ENCODE data around the gene MTCL1.

The MTCL1 gene

DNA sequence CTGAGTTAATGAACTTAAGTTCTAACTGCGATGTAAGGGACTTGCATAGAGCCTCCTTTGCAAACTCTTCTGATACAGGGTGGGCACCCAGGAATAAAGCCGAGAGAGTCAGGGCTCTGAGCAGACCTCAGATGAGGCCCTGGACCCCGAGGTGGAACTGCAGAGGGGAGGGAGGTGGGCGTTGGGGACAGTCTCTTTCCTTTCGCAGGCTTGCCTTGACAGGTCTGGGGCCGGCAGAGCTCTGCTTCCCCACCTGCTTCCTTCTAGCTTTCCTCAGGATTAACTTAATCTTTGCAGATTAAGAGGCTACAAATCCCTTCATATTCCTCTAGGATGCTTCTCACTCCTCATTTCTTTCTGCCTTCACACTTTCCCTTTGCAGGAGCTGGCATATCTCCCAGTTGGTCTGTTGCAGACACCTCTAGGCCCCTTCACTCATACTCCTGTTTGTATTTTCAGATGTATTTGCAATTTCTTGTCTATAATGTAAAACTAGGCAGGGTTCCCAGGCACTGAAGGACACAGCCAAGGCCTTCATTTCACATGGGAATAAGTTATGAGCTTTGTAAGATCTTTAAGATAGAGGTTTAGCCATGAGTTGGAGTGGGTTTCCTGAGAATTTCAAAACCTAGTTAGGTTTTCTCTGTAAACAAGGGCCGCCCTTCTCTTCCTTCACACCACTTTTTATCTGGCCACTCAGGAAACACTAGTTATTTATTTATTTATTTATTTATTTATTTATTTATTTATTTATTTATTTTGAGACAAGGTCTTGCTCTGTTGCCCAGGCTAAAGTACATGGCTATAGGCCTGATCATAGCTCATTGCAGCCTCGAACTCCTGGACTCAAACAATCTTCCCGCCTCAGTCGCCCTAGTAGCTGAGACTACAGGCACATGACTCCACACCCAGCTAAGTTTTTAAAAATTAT is 70.9 kb downstream of the MTCL1 start:
- DNase-seq, result no peak

DNA sequence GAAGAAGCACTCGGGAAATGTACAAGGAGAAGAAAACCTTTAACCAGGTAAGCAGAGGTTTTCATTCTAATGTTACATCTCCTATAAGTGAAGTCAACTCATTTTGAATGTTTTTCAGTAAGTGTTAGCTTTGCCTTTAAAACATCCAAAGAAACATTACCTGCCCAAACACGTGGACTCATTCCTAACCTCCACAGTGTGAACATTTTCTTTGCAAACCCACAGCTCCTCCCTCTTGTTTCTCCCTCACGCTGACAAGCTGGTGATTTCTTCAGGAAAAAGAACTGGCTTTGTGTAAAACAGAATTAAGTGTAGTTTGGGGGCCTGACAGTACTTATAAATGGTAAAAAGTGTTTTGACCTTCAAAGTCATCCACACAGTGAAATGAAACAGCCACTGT is 72.5 kb downstream of the MTCL1 start:
- no peak for DNase-seq

DNA sequence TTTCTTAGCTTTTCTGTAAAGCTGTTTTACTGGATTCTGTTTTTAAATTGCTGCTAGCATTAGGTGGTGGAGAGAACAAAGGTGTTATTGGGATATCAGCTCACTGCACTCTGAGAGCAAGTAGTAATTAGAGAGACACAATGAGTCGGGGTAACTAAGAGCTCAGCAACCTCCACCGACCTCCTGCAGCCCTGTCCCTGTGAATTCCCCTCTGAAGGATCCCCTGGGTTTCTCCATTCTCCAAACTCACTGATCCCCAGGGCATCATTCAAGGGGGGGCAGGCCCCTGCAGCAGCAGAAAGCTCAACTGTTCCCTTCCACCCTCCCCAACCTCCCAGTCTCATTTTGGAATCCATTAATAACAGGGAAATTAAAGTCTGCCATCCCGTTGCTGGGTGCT is 73.0 kb downstream of the MTCL1 start:
- DNase-seq, result no peak

DNA sequence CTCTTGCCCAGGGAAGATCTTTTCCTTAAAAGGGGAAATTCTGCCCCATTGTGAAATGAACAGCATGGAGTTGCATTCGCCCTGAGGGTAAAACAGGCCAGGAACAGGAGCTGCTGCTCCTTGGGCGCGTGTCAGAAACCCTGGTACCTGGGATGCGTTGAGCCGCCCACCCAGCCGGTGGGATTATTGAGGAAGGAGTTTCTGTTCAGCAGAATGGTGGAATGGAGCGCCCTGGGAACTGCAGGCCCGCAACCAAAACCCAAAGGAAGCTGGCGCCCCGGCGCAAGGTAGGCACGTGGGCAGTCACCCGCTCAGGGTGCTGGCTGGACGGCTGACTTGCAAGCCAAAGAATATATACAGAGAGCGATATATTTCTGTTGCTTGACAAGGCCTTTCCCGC is 73.5 kb downstream of the MTCL1 start:
- DNase-seq, result no peak

DNA sequence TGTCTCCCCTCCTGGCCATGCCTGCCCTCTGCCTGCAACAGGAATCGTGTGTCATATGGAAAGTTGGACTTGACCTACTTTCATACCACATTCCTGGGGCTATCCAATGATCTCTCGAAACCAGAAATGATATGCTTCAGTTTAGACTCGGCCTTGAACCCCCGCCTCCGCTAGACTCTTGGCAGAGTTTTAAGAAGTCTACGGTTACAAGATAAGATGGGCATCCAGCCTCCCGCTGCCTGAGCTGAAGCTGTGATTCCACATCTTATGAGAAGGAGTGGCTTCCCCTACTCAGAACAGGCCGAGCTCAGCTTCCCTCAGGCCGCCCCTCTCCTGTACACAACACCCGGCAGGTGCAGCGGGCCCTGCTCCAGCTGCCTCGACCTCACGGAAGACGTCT is 73.9 kb downstream of the MTCL1 start:
- DNase-seq, result no peak

DNA sequence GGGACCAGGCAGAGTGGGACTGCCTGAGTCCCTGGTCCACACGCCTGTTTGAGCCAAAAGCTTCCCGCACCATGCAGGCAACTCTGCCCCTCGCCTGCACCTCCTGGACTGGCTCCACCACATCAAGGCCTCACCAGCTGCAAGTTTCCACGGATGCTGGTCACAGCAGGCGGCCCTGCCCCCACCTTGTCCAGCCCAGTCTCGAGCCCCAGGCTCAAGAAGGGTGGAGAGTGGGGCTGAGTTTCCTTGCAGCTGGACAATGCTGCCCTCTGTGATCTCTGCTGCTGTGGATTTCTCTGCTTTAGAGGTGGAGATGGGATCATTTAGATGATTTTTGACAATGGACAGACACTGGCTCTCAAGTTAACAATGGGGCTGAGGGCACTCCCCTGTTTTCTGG is 74.9 kb downstream of the MTCL1 start:
- DNase-seq, result no peak

DNA sequence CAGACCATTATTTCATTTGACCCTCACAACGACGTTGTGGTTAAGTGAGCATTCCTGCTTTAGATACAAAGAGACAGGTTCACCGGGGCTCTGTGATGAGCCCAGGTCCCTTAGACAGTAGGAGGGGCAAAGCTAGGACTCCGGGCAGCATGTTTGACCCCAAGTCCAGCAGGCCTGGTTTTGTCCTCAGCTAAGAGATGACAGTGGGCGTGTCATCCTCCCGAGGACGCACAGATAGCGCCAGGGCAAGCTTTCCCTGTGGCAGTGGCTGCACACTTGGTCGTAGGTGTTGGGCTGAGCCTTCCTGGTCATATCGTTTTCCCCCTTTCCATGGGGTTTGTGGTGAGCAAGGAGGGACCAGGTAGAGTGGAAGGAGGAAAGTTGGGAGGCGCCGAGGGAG is 76.3 kb downstream of the MTCL1 start:
- DNase-seq, result no peak

DNA sequence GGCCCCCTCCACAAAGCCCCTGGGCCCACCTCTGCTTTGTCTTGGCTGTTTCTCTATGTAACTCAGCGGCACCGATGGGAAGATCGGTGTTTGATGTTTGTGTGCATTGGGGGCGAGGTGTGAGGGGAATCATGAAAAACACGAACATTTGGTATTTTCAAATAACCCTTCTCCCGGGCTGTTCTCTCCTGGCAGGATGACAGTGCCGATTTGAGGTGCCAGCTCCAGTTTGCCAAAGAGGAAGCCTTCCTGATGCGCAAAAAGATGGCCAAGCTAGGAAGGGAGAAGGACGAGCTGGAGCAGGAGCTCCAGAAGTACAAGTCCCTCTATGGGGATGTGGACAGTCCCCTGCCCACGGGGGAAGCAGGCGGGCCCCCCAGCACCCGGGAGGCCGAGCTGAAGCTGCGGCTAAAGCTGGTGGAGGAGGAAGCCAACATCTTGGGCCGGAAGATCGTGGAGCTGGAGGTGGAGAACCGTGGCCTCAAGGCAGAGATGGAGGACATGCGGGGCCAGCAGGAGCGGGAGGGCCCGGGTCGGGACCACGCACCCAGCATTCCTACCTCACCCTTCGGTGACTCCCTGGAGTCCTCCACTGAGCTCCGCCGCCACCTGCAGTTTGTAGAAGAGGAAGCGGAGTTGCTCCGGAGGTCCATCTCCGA is 78.1 kb downstream of the MTCL1 start:
- no peak for DNase-seq

DNA sequence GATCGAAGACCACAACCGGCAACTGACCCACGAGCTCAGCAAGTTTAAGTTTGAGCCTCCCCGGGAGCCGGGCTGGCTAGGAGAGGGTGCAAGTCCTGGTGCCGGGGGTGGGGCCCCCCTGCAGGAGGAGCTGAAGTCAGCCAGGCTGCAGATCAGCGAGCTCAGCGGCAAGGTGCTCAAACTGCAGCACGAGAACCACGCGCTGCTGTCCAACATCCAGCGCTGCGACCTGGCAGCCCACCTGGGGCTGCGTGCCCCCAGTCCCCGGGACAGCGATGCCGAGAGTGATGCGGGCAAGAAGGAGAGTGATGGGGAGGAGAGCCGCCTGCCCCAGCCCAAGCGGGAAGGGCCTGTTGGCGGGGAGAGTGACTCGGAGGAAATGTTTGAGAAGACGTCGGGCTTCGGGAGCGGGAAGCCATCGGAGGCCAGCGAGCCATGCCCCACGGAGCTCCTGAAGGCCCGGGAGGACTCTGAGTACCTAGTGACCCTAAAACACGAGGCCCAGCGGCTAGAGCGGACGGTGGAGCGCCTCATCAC is 78.7 kb downstream of the MTCL1 start:
- no peak for DNase-seq

DNA sequence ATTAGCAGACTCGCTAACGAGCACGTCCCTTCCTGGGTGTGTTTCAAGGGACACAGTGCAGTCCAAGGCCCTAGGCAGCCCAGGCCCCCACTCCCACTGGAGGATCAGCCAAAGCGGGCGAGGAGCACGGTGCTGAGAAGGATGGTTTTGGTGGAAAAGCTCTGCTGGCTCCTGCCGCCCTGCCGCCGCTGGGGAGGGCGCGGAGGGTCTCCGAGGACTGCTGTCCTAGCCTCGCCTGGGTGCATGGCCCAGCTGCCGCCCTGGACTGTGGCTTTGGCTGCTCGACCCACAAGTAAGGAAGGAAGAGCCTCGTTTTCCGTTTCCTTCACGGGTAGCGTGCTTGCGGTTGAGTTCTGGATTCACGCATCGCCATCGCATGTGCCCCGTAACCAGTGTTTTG is 79.9 kb downstream of the MTCL1 start:
- no peak for DNase-seq

DNA sequence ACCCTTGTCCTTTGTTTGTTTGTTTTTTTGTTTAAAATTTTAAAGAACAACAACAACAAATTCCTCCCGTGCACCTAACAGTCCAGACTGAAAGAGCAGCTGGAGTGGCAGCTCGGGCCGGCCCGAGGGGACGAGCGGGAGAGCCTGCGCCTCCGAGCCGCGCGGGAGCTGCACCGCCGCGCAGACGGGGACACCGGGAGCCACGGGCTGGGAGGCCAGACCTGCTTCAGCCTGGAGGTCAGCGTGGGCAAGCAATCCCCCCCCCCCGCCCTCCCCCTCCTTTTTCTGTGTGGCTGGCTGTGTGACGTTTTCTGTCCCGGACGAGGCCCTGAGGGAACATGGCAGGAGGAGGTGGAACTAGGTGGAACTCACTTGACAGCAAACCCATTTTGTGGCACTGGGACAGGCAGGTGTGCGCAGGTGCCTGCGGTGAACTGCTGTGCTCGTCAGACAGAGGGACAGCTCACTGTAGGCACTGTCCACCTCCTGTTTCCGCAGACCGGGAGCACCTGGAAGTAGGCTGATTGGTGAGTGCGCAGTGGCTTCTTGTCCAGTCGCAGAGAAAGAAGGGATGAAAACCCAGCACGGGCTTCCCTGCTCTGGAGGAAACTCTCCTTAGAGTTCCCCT is 80.6 kb downstream of the MTCL1 start:
- DNase-seq, result no peak

DNA sequence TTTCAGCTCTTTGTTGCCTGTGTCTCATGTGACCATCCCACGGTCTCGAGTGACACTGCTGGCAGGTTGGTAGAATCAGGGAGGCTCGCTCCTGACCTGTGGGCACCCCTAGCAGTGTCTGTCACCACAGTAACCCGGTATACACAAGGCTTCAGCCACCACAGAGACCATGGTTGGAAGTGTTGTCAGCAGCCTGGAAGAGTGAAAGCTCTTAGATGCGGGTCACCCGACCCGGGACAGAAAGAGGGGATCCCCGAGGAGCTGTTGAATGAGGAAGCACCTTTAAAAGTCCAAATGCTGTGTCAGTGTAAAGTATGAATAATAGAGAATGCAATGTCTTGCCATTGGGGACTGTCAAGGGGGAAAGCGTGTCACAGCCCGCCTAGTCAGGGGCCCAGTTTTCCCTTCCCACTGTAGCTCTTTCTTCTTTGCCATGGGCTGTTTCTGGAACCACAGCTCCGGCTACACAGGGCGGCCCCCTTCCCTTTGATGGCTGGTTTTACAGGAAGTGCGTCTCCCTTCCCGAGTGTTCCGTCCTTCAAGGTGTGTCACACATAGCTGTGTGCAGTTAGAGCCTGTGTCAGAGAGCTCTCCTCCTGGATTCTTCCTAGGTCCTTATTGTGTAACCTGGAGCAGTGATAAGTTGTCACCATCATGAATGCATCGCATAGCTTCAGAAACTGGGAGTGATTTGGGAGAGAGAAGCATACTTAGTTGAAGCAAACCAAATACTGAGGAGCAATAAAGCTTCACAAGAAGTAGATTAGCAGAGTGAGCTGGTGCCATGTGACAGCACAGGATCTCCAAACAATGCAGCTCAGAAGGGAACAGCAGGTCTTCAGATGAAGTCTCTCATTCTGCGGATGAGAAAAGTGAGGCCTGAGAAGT is 81.4 kb downstream of the MTCL1 start:
- no peak for DNase-seq

DNA sequence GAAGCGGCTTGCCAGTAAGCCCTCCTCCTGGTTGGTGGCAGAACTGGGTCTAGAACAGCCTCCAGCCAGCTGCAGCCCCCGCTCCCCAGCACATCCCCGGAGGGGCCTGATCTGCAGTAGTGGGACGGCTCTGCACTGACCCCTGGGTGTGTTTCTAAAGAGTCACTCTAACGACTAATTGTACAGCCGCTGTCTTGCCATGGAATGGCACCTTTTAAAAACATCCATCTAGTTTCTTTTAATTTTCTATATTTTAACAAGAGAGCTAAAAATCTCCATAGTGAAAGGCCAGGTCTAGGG is 82.0 kb downstream of the MTCL1 start:
- DNase-seq, result no peak

DNA sequence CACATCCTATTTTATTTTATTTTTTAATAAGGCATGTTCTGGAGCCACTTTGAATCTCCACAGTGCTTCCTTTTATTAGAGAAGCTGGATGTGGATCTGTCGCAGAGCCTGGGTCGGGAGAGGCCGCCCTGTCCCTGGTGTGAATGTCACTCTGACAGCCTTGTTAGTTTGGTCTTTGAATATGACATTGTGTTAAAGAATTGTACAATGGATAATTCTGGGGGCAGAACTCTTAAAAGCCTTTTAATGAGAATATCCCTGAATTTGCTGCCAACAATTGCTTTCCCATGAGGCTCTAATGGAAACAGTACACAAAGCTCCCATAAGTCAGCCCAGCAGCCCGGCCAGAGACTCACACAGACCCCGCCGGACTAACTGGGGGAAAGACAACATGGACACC is 82.4 kb downstream of the MTCL1 start:
- no peak for DNase-seq

DNA sequence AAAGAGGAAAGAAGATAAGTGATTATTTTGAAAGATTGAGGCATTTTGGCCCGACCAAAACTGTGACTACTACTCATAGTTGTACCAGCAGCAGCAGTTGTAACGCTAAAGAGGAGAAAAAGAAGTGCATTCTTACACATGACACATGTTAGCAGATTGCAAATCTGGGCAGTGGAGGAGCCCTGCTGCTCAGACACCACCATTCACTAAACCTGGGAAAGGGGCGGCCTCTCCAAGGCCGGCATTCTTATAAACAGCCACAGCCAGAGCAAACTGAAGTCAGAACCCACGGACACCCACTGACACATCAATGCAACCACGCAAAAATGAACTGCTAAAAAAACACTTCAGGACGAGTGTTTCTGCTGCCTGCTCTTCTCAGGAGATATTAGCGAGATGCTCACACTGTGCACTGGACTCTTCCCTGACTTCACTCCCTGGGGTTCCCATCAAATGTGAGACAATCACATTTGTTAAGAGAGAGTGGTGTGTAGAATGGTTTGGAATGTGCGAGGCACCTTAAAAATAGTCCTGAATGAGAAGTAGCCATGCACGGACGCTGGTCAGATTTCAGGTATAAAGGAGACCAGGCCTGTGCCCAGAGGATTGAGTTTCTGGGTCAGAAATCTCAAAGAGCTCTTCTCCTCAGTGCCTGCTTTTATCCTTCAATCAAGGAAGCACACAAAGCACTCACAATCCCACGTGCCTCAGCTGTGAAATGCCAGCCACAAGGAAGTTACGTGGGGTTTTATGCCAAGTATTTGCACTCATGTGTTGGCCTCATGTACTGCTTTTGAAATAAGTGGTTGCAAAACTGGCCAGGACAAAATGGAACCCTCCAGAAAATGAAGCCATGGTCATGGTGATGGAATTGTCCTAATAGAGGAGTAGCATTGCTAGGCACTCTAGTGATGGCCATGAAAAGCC is 83.4 kb downstream of the MTCL1 start:
- no peak for DNase-seq

DNA sequence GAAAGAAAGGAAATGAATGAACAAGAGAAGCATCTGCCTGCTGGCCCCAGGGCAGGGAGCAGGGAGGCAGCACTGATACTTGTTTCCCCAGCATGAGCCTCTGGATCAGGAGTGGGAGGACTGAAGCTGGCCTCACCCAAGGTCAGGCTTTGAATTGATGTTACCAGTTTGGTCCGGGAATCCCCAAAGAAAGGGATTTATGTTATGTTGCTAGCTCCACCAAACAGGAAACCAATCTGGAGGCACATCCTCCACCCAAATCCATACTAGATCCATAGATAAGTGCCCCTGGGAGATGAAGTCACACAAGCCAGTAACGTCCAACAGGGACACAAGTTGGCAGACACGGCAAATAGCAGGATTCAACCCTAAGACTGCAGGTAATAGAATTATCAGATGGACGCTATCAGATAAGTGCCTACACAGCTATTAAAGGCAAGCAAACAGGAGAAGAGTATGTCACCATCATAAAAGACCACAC is 85.9 kb downstream of the MTCL1 start:
- no peak for DNase-seq

DNA sequence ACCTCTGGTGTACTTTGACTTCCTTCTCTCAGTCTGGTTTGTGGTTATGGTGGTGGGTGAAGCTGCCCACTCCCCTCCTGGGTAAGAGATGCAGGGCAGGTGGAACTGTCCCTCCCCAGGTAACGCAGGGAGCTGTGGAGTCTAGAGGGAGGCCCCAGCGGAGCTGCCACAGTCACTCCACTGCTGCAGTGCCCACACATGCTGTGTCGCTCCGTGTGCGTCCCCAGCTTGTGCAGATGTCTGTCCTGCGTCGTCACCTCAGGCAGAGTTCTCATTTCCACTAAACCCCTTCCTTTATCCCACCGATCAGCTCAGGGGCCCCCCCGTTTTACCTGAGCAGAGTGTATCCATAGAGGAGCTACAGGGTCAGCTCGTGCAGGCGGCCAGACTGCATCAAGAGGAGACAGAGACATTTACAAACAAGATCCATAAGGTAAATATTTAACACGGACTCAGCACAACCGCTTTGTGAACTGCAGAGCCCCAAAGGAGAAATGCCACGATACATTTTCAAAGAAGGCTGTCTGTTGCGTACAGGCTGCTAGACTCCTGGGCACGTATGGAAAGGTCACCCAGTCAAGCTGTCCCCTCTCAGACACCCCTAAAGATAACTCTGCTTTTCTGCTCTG is 87.4 kb downstream of the MTCL1 start:
- no peak for DNase-seq

DNA sequence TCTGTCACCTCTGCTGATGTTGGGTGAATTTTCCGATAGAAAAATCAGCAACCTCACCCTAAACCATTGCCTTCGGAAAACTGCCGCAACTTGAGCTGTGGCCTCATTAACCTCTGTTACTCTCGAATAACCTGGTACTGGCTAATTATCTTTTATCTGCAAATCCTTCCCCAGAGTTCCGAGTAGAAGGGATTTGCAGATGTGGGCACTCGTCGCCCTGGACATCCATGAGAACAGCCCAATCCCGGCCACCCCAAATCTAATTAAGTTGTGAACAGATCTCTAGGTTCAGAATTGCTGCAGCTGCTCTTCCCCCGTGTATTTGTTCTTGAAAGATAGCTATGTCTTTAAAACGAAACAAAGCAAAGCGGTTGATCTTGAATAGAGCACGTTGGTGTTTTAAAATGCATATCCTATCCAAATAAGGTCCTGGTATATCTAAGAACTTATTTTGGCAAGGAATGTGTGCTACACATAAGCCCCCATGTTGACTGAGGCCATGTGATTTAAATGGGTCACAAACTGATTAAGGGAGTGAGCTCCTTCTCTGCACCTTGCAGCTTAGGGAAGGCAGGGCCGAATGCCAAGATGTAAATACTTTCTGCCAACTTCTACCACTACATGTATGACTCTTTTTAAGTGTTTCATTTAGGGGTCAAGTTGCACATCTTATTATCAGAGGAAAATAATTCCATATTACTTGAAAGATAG is 88.2 kb downstream of the MTCL1 start:
- DNase-seq, result no peak

DNA sequence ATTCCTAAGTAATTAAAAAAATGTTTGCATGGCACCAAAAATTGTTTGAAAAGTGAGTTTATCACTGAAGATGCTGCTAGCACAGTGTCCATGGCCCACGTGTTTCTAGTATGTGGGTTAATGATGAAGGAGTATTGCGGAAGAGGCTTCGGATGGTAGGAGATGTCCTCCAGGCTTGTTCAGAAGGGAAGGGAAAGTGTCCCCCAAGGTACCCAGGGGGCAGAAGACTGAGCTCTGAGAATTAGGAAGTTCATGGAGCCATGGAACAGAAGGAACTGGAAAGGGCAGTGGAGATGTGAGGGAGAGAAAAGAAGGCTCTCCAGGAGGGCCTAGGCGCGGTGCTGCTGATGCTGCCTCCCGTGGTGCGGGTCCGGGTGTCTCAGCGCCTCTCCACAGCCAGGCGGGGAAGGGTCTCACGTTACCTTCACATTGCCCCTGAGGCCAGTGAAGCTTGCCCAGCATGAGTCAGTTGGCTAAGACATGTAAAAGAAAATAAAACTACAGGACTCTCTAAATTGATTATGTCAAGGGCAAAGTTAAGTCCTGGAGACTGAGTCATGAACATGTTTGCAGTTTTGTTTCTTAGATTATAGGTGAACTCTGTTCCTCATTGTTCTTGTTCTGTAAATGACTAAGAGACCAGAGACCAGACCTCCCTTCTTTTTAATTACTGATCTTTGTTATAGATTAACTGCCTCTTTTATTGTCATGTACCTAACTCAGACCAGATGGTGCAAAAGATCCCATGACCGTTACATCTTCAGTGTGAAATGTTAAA is 89.0 kb downstream of the MTCL1 start:
- peak; percentile 51 for DNase-seq

DNA sequence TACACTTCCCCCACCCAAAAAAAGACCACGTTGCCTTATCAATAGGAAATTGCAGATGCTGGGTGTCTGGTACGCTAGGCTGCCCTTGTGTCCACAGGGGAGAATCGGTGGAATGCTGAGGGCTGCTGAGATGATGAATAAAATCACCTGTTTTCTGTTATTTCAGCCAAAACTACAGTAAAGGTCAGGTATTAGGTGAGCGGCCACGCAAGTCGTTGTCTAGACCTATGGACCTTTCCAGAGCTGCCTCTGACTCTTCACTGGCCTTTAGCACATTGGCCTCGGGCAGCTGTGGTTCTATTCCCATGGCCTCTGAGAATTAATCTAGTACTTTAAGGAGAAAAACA is 89.6 kb downstream of the MTCL1 start:
- no peak for DNase-seq

Data from hematopoietic multipotent progenitor cell treated with erythropoietin and hydrocortisone succinate and interleukin-3 and kit ligand, for 8 days (in vitro differentiated cells).